Osteoblast (primary cell): ENCODE results near the gene TPST2. TPM values are rescaled to one million over a fixed set of nuclear protein-coding genes. Genes with fewer than 3 reads are reported as not detected.

Experiments used
- DNase-seq: peaks from one replicate; pipeline ENCODE4 v3.0.0; 2011; ENCODE audit warnings: low spot score, mixed read lengths; ENCODE audit not compliant: insufficient read length; ENCODE audit errors: missing footprints
- H2AFZ ChIP-seq: 2 replicates; pipeline ENCODE4 v1.6.0; 2011; ENCODE audit warnings: mild to moderate bottlenecking, low read length
- H3K27ac ChIP-seq: 2 replicates; pipeline ENCODE4 v1.5.1; 2011; ENCODE audit warnings: mild to moderate bottlenecking, low read depth, low read length, moderate library complexity
- H3K27me3 ChIP-seq: 2 replicates; pipeline ENCODE4 v1.6.0; 2012; ENCODE audit warnings: mild to moderate bottlenecking, control low read depth, inconsistent platforms, low read length, moderate library complexity; ENCODE audit not compliant: insufficient read depth
- H3K36me3 ChIP-seq: 2 replicates; pipeline ENCODE4 v1.5.1; 2011; ENCODE audit warnings: mild to moderate bottlenecking, low read length, control low read depth, moderate library complexity; ENCODE audit not compliant: insufficient read depth
- H3K4me1 ChIP-seq: 2 replicates; pipeline ENCODE4 v1.5.1; 2011; ENCODE audit warnings: mild to moderate bottlenecking, low read length, control low read depth, moderate library complexity; ENCODE audit not compliant: insufficient read depth
- H3K4me2 ChIP-seq: 2 replicates; pipeline ENCODE4 v1.6.0; 2011; ENCODE audit warnings: mild to moderate bottlenecking, low read length; ENCODE audit not compliant: insufficient read depth
- H3K4me3 ChIP-seq: fragments of 200-600 bp; sonication (generic); 3 replicates; pipeline ENCODE4 v1.5.1; 2012; ENCODE audit warnings: mild to moderate bottlenecking, low read length, inconsistent platforms; ENCODE audit not compliant: insufficient read depth
- H3K79me2 ChIP-seq: 2 replicates; pipeline ENCODE4 v1.6.0; 2012; ENCODE audit warnings: mild to moderate bottlenecking, low read length, control low read depth, inconsistent platforms; ENCODE audit not compliant: insufficient read depth
- H3K9me3 ChIP-seq: 2 replicates; pipeline ENCODE4 v1.5.1; 2011; ENCODE audit warnings: low read depth, low read length, control low read depth
- H4K20me1 ChIP-seq: 2 replicates; pipeline ENCODE4 v1.6.0; 2012; ENCODE audit warnings: mild to moderate bottlenecking, low read length, control low read depth; ENCODE audit not compliant: insufficient read depth
- total RNA-seq: library from RNA; depleted of rRNA; stranded (reverse); fragments of >200 nt; gene quantifications from 2 replicates; pipeline ENCODE4 v1.2.3, GENCODE V29; 2012
- TF ChIP-seq, protein P1 (sequence below): IDR thresholded peaks from 2 replicates; pipeline ENCODE4 v1.5.1; 2011; ENCODE audit warnings: mild to moderate bottlenecking, low read depth, low read length, moderate library complexity; ENCODE audit errors: extremely low read depth

The TPST2 gene
- total RNA-seq, 1 donor, result 98.4 TPM

DNA sequence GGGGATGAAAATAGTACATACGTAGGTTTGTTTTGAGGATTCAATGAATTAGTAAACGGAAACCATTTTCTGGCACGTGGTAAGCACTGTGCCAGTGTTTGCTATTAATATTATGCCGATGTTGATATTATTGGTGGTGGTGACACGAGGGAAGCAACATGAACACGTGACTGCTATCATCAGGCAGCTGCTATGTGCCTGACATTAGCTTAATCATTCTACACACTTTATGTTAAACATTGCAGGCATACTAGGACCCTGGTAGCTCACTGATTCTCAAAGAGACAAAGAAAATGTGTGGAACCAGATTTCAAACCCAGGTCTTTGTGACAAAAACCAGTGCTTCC lies 105.6 kb downstream of the TPST2 start:
- Histone ChIP-seq H3K27ac (peak overlapping the region; percentile 92), H3K4me2 (peak overlapping the region; percentile 82), H3K27me3 (no peaks in the 10 kb centered on the region), H3K4me1 (peaks cover 33% of the 10 kb centered on the region), H2AFZ (peak overlapping the region; percentile 78), H3K36me3 (peaks cover 15% of the 10 kb centered on the region), H3K79me2 (peaks cover 59% of the 10 kb centered on the region), H3K4me3 (peak overlapping the region; percentile 93), H3K9me3 (no peaks in the 10 kb centered on the region), H4K20me1 (no peaks in the 10 kb centered on the region)
- TF ChIP-seq, protein P1, sequence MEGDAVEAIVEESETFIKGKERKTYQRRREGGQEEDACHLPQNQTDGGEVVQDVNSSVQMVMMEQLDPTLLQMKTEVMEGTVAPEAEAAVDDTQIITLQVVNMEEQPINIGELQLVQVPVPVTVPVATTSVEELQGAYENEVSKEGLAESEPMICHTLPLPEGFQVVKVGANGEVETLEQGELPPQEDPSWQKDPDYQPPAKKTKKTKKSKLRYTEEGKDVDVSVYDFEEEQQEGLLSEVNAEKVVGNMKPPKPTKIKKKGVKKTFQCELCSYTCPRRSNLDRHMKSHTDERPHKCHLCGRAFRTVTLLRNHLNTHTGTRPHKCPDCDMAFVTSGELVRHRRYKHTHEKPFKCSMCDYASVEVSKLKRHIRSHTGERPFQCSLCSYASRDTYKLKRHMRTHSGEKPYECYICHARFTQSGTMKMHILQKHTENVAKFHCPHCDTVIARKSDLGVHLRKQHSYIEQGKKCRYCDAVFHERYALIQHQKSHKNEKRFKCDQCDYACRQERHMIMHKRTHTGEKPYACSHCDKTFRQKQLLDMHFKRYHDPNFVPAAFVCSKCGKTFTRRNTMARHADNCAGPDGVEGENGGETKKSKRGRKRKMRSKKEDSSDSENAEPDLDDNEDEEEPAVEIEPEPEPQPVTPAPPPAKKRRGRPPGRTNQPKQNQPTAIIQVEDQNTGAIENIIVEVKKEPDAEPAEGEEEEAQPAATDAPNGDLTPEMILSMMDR, result no peak
- no peak for DNase-seq

DNA sequence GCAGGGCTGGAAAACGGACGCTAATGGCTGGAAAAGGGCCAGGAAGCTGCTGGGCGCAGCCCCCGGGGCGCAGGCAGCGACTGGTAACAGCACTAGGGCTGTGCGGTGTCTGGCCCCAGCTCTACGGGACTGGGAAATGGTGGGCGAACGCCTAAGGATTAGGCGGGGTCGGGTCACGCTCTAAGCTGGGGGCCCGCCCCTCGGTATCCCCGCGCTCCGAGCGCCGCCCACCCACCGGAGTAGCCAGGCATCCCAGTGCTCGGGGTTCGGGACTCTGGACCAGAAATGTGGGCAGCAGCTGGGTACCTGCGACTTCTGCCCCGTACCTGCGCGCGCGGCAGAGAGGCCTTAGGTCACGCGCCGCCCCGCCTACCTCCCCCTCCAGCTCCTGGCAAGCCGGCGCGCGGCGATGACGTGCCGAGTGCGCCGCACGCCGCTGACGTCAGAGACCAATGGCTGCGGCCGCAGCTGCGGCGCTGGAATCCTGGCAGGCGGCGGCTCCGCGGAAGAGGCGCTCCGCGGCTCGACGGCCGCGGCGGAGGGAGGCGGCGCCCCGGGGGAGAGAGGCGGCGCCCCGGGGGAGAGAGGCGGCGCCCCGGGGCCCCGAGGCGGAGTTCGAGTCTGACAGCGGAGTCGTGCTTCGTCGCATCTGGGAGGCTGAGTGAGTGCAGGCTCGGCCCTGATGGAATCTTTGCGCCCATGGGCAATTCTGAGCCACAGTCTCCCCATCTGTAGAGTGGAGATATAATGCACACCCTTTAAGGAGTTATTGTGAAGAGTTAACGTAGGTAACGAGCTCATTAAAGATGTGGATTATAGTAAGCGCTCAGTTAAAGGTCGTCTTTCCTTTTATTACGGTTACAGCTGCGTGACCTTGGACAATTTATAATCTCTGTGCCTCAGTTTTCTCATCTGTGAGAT lies 106.2 kb downstream of the TPST2 start, which contains the start of the genes HPS4 and SRRD:
HPS4 (minus strand) TSS at position 345 of the 921 bp plus-strand sequence. CDS start 2,021 bp downstream, outside the sequence.
SRRD (plus strand) TSS at position 439 of the 921 bp plus-strand sequence; CDS start at position 453, 14 bp downstream.
- peak within 1 kb of the TSS; percentile 78 for H2AFZ ChIP-seq
- no peaks in the 10 kb centered on the region for H3K27me3 ChIP-seq
- H3K4me3 ChIP-seq, result peak within 1 kb of the TSS; percentile 93
- H3K4me2 ChIP-seq, result peak within 1 kb of the TSS; percentile 89
- peaks cover 37% of the 10 kb centered on the region for H3K4me1 ChIP-seq
- TF ChIP-seq, protein P1, result no peak
- H4K20me1 ChIP-seq, result no peaks in the 10 kb centered on the region
- no peaks in the 10 kb centered on the region for H3K9me3 ChIP-seq
- H3K79me2 ChIP-seq, result peaks cover 65% of the 10 kb centered on the region
- peak; percentile 97 for DNase-seq
- peak within 1 kb of the TSS; percentile 92 for H3K27ac ChIP-seq
- H3K36me3 ChIP-seq, result peaks cover 9% of the 10 kb centered on the region

DNA sequence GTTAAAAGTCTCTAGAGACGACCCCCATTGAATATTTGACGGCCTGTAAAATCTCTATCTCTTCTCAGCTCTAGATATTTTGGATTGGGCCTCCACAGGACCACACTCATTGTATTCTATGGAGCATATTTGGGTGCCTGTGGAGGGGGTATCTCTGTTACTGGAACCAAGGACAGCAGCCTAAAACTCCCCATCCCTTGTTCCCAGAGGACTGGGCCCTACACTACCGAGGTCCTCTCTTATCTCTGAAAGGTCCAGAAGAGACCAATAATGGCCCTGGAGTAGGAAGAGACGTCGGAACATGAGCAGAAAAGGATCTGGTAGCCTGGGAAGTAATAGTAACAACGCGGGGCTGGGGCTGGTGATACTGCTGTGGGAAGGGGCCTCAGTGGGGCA lies 106.9 kb downstream of the TPST2 start:
- Histone ChIP-seq H3K4me1 (peaks cover 37% of the 10 kb centered on the region), H3K27me3 (no peaks in the 10 kb centered on the region), H3K9me3 (no peaks in the 10 kb centered on the region), H3K36me3 (peaks cover 2% of the 10 kb centered on the region), H3K4me3 (peak overlapping the region; percentile 93), H3K4me2 (peak overlapping the region; percentile 89), H4K20me1 (no peaks in the 10 kb centered on the region), H3K79me2 (peaks cover 68% of the 10 kb centered on the region), H3K27ac (peak overlapping the region; percentile 92), H2AFZ (peak overlapping the region; percentile 69)
- DNase-seq, result no peak
- TF ChIP-seq, protein P1, result no peak

DNA sequence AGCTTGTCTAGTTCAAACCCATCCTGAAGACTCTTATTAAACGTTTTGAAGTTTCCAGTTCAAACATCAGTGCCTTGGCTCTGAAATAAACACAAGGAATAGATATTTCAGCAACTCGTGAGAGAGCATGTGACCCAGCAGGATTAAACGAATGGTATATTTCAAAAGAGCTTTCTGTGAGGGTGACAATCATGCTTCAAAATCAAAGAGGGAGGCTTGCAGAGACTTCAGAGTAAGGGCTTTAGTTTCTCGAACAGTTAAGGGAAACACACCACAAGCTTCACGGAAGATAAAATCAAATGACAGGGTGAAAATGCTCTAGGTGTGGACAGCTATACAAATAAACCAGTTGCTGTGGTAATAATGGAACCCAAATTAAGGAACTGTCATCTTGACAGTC lies 107.8 kb downstream of the TPST2 start:
- Histone ChIP-seq H3K9me3 (no peaks in the 10 kb centered on the region), H3K4me2 (peak overlapping the region; percentile 89), H3K36me3 (no peaks in the 10 kb centered on the region), H3K27me3 (no peaks in the 10 kb centered on the region), H3K79me2 (peaks cover 74% of the 10 kb centered on the region), H2AFZ (no peak overlapping the region), H4K20me1 (no peaks in the 10 kb centered on the region), H3K27ac (peak overlapping the region; percentile 92), H3K4me1 (peaks cover 37% of the 10 kb centered on the region), H3K4me3 (no peak overlapping the region)
- DNase-seq, result no peak
- TF ChIP-seq, protein P1, result no peak
